ENCODE results near the gene ADM.
"Not testable (repeated sequence)": the region's sequence is repeated elsewhere in the genome, so short reads cannot be mapped to it uniquely, and the experiment has no call there.

ADM gene, protein sequence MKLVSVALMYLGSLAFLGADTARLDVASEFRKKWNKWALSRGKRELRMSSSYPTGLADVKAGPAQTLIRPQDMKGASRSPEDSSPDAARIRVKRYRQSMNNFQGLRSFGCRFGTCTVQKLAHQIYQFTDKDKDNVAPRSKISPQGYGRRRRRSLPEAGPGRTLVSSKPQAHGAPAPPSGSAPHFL

DNA sequence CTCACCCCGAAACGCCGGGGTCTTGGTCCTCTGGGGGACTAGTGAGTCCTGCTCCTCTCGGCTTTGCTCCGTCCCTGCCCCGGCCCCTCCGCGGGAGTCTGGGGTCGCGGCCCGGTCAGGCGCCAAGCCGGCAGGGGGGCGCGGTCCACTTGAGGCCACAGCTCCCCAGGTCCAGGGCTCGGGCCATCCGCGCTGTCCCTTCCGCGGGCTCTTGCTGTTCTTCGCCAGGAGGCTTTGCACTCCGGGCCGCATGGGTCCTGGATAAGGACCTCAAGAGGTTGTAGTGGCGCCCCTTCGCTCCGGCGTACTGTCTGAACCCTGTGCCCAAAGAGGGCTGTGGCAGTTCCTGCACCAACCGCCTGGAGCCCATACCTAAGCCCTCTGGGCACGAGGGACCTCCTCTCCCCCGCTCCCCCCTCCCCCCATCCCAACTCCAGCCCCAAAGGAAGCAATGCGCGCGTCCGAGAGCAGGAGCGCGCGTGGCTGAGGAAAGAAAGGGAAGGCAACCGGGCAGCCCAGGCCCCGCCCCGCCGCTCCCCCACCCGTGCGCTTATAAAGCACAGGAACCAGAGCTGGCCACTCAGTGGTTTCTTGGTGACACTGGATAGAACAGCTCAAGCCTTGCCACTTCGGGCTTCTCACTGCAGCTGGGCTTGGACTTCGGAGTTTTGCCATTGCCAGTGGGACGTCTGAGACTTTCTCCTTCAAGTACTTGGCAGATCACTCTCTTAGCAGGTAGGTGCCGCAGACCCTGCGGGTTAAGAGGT is at the start of gene ADM:
ADM (plus strand) TSS at position 579 of the 767 bp plus-strand sequence. CDS start 628 bp downstream, outside the sequence.
- no peak for DNase-seq (ENCODE audit: low read depth)

DNA sequence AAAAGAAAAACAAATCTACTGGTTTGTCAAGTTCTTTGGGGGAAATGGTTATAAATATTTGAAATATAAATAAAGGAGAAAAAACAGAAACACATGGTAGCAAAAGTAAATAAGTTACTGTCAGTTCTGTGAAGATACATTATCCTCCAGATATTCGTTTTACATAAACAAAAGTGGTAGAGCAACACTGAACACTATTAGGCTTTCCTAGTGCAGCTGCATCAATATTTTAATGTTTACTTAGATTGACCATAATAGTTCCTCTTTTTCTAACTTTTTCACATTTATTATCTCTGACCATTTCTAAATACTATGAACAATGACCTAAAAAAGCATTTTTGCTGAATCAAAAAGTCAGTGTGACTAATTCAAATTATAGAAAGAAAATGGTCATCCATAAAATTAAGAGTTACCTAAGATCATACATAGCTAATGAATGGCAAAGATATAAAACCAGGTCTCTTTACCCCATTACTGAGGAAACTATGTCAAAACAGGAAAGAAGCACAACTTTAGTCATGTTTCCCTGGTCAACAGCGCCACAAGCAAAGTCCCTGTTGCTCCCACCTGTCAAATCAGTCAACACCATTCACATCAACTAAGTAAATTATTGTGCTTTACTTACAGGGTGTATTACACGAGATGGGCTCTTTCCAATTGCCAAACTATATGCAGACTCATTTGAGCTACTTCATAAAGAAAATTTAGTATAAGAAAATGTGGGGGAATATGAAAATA is 49.3 kb upstream of the ADM start:
- DNase-seq (ENCODE audit: low read depth): no peak

DNA sequence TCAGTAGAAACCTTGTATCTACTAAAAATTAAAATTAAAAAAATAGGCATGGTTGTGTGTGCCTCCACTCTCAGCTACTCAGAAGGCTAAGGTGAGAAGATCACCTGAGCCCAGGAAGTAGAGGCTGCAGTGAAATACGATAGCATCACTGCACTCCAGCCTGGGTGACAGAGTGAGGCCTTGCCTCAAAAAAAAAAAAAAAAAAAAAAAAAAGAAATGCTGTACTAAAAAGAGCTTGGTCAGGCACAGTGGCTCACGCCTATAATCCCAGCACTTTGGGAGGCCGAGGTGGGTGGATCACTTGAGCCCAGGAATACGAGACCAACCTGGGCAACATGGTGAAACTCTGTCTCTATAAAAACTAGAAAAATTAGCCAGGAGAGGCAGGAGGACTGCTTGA is 47.4 kb upstream of the ADM start:
- no peak for DNase-seq (ENCODE audit: low read depth)

DNA sequence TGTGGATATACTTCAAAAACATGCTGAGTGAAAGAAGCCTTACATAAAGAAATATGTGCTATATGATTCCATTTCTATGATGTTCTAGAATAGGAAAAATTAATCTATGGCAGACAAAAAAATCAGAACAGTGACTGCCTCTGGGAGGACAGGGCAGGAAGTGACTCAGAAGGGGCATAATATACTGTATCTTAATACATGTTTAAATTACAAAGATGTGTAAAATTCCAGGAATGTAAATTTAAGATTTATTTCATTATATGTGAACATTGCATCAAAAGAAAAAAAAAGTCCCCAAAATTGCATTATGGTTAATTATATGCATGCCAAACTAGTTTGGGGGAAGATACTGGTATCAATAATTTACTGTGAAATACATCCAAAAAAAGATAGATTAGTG is 43.1 kb upstream of the ADM start:
- DNase-seq (ENCODE audit: low read depth): no peak

DNA sequence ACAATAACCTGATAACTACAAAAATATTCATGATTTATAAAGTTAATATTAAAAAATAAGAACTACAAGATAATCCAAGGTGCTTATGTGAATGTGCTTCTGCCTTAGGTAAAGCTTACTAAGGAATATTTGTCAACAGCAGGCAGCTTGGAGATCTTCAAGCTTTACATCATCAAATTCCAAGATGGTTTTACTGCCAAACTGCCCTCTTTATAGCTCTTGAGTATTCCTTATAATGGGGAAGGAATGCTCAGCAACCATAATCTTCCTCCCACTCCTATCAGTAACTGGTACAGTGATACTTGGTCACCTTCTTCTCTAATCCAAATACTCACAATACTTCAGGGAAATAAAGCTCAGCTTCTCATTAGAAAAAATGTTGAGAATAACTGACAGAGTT is 40.9 kb upstream of the ADM start:
- no peak for DNase-seq (ENCODE audit: low read depth)

DNA sequence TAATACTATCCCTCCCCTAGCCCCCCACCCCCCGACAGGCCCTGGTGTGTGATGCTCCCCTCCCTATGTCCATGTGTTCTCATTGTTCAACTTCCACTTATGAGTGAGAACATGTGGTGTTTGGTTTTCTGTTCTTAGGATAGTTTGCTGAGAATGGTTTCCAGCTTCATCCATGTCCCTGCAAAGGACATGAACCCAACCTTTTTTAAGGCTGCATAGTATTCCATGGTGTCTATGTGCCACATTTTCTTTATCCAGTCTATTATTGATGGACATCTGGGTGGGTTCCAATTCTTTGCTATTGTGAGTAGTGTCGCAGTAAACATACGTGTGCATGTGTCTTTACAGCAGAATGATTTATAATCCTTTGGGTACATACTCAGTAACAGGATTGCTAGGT is 40.2 kb upstream of the ADM start:
- DNase-seq (ENCODE audit: low read depth): not testable (repeated sequence)

DNA sequence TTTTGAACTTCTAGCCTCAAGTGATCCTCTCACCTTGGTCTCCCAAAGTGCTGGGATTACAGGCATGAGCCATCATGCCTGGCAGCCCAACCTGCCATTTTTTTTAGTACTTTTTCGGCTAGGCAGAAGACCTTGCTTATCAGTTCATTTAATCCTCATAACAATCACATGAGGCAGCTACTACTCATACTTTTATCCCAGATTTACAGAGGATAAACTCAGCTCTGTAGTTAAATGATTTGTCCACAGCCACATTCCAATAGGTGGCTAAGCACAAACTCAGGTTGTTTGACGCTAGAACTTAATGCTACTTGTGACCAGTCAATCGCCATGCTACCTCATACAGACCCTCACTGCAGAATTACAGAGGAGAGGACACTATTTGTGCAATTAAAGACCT is 38.9 kb upstream of the ADM start:
- no peak for DNase-seq (ENCODE audit: low read depth)

DNA sequence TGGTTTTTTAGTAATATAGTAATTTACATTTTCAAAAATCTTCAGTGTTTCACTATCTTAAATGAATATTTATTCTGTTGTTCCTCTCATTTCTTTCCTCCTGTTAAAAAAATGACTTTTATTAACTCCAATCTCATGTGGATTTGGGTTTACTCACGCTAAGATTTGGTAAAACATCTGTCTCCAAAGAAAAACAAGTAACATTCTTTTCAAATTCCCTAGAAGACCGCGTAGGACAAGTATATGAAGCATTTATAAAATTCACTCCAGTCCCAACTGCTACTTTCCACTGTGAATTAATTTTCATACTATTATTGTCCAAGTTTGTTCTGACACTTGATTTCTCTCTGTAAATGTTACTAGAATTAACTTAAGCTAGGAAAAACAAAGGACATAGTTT is 37.1 kb upstream of the ADM start:
- no peak for DNase-seq (ENCODE audit: low read depth)

DNA sequence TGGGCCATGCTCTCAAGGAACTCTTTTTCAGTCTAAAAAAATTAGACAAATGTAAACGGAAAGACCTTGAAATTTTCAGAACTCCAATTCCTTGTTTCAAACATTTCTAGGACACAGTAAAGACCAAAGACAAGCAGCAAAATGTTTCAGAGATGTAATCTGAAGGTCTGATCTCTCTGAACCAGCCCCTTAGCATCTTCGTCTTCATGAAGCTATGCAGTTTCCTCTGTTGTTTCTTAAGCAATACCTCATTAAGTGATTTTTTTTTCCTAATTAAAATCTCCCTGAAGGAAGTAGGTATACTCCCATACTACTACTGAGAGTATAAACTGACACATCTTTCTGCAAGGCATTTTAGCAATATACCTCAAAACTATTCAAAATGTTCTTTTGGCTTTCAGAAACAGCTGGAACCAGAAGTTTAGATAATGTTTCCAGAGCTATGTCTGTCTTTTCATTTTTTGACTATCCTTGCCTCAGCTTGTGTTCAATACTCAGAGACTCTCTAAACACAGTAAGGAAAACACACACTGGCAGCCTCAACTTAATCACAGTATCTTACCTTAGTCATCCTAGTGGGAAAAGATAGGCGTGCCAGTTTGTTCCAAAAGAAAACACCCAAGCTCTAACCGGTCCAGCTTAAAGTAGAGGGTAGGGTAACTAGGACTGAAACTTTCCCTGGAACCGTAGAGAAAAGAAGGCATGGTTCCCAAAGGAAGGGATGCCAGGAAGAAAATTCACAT is 36.0 kb upstream of the ADM start:
- DNase-seq (ENCODE audit: low read depth): no peak

DNA sequence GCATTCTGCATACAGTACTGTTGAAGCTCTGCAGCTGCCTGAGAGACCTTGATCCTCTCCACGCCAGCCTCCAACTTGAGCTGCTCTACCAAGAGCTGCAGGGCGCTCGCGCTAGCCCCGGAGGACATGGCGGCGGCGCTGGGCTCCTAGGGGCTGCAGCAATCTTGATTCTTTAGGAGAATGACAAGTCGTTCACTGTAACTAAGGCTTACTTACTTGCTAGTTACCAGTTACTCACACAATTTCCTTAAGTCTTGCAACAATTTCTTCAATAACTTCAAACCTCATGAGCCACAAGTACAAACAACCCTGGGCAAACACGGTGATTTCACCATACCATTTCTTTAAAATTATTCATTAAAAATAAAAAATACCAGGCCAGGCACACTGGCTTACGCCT is 32.7 kb upstream of the ADM start:
- DNase-seq (ENCODE audit: low read depth): no peak

DNA sequence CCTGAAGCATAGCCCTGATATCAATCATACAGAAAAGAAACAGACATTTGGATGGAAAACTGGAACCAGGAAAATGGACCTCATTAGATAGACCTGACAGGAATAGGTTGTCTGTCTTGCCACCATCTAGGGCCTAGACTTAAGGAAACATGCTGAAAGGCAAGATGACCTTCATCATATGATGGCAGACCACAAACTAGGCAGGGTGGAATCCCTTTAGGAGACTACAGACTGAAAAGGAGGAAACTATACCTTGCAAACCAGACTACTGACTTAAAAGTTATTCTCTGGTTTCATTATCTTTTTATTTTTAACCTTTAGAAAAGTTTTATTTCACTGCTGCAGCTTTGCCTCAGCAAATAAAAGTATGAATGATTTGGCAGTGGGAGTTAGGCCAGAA is 31.1 kb upstream of the ADM start:
- DNase-seq (ENCODE audit: low read depth): no peak

DNA sequence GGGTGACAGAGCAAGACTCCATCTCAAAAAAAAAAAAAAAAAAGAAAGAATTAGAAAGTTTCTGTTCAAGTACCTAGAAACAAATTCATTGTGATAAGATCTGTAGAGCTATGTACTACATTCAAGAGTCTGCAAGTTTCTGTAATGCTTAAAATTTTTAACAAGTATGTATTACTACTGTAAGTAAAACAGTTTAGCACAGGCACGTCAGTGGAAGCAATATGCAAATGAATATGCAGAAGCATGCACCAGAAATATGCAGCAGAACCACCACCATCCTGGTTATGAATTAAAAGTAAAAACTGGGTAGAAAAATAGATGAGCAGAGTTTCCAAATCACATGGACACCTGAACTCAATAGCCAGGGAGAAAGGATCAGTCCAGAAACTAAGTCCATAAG is 30.1 kb upstream of the ADM start:
- DNase-seq (ENCODE audit: low read depth): no peak

DNA sequence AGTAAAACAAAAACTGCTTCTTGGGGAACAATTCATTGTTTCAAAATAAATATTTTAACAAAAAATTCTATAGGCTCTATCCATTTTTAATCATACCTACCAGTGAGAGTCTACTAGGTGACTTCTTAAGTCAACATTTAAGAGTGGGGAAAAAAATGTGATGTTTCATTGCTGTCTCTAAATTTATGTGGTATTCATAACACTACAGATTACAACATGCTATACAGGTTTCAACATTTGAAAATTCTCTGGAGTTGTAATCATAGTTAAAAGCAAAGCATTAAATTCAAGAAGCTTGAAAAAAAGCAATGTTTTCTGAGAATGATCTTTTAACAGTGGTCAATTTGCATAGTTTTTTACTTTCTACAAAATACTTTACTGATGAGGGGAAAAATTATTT is 29.2 kb upstream of the ADM start:
- no peak for DNase-seq (ENCODE audit: low read depth)

DNA sequence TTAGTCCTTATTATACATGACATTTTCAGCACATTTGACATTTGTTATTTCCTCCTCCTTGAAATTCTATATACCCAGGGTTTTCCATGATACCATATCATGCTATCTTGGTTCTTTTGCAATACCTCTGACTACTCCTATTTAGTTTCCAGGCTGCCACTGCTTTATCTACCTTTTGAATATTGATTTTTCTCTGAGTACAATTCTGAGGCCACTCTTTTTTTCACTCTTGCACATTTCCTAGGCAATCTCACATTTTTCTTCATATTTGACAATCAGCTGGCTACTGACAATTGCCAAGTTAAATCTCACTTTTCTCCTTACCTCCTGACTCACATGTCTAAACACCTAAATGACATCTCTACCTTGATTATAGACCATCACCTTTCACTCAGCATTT is 22.8 kb upstream of the ADM start:
- no peak for DNase-seq (ENCODE audit: low read depth)

DNA sequence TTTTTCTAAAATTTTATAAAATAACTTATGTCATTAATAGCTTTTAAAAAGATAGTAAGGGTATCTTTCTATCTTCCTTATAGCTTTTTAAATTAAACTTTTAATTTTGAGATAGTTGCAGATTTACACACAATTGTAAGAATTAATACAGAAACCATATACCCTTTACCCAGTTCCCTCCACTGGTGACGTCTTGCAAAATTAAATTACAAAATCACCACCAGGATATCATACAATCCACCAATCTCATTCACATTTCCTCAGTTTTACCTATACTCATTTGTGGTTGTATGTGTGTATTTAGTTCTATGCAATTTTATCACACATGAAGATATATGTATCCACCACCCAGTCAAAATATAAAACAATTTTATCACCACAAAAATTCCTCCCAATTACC is 20.9 kb upstream of the ADM start:
- no peak for DNase-seq (ENCODE audit: low read depth)

DNA sequence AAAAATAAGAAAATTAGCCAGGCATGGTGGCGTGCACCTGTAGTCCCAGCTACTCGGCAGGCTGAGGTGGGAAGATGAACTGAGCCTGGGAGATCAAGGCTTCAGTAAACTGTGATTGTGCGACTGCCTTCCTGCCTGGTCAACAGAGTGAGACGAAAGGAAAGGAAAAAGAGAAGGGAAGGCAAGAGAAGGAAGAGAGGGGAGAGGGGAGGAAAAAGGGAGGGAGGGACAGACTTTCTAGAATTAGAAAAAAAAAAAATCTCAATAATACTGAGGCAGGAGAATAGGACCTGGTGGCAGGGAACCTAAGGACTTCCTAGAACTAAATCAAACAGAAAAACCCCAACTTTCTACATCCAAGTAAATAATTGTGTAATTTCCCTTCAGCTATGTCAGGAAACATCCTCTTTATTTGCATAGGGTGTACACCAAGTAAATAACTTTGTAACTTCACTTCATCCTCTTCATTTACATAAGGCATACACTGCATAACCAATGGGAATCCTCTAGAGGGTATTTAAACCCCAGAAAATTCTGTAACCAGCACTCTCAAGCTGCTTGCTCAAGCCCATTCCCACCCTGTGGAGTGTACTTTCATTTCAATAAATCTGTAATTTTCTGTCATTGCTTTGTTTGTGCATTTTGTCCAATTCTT is 19.6 kb upstream of the ADM start:
- no peak for DNase-seq (ENCODE audit: low read depth)

DNA sequence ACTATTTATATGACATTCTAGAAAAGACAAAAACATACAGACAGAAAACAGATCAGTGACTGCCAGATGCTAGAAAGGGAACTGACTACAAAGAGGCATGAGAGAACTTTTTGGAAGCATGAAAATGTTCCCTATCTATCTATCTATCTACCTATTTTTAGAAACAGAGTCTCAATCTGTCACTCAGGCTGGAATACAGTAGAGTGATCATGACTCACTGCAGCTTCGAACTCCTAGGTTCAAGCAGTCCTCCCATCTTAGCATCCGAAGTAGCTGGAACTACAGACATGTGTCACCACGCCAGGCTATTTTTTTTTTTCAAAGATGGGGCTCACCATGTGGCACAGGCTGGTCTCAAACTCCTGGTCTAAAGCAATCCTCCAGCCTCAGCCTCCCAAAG is 17.7 kb upstream of the ADM start:
- no peak for DNase-seq (ENCODE audit: low read depth)

DNA sequence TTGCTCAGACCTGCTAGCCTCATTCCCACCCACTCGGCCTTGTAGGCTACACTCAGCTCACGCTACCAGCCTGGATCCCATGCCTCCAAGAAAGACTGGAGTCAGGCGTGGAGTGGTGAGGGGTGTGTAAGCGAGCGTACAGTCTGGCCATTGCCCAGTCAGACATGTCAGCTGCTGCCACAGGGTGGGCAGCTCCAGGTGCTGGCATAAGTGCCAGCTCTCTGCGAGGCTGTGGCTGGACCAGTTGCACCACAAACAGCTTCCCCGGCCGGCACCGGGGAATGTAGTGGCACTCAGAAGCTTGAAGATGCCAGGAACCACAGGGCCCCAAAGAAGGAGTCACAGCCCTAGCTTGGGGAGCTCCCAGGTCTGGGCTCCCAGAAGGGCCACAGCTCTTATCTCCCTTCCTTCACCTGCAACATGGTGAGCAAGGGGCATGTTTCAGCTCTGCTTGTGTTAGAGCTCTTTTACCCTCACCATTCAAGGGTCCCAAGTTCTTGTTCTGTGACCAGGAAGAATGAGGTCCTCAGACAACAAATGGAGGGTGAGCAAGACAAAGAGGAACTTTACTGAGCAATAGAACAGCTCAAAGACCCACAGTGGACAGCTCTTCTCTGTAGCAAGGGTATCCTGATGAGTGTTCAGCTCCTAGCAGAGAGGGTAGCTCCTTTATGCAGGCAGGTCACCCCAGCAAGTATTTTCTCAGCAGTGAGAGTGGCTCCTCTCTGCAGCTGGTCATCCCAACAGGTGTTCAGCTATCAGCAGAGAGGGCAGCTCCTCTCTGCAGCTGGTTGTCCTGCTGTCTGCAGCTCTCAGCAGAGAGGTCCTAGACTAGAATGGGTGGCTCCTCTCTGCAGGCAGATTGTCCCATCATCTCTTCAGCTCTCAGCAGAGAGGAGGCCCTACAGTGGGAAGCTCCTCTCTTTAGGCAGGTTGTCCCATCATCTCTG is 16.8 kb upstream of the ADM start:
- DNase-seq (ENCODE audit: low read depth): no peak

DNA sequence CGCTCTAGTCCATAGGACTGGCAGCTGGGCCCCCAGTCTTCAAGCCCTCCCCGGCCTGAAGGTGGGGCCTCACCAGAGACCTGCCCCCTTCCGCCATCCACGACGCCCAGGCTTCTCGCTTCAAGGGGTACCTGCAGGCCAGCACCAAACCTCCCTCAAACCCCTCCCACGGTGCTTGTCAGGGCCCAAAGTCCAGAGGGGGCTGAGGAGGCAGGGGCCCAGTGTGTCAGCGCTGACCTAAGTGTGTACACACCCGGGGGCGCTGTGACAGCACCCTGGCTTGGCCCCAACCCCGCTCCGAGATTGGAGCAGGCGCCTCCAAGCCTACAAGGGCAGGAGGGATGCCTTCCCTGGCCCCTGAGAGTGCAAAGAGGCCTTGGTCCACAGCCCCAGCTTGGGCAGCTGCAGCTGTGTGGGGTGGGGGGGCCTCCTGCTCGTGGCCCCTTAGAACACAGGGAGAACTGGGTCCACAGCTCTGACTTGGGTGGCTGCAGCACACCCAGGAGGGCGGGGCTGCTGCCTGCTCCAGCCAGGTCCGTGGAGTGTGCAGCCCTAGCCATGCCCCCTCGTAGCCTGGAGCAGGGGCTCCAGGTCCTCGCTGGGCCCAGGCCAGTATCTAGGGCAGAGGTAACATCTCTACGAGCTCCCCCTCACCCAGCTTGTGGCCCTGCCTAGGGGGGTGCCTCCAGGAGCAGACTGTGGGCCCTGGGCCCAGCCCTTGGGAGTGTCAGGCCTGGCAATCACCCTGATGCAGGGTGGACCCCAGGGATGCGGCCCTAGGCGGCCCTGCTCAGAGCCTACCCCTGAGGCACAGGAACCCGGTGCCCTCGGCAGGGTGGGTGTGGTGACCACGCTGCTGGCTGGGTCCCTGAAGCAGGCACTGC is 15.8 kb upstream of the ADM start:
- DNase-seq (ENCODE audit: low read depth): no peak

All from stimulated activated CD8-positive, alpha-beta memory T cell treated with anti-CD3 and anti-CD28 coated beads, Interleukin-7, amount 100 ng/mL, for 24 hours (primary cell).